ENCODE measurements around the gene SFXN5.
A peak's percentile ranks its signal among the peaks of the same experiment; 100 is the strongest.

Gene SFXN5

GRCh38 chr2:73043929-73044832 is 27.3 kb downstream of the SFXN5 start:
- DNase-seq = peak; percentile 24

GRCh38 chr2:73043276-73043675 is 28.2 kb downstream of the SFXN5 start:
- no peak for DNase-seq

GRCh38 chr2:73037947-73038585 is 33.4 kb downstream of the SFXN5 start:
- DNase-seq = no peak

- no peak for DNase-seq
Measured at GRCh38 chr2:73036766-73037165, 34.7 kb downstream of the SFXN5 start.

- DNase-seq = peak; percentile 40
Measured at GRCh38 chr2:73035899-73036711, 35.4 kb downstream of the SFXN5 start.

GRCh38 chr2:73034661-73035375 is 36.7 kb downstream of the SFXN5 start:
- DNase-seq = peak; percentile 74

- peak; percentile 30 for DNase-seq
Measured at GRCh38 chr2:73033766-73034381, 37.6 kb downstream of the SFXN5 start.

- peak; percentile 23 for DNase-seq
Measured at GRCh38 chr2:73033142-73033765, 38.3 kb downstream of the SFXN5 start.

- DNase-seq = no peak
Measured at GRCh38 chr2:73032702-73033097, 38.8 kb downstream of the SFXN5 start.

- DNase-seq = no peak
Measured at GRCh38 chr2:73031725-73032701, 39.5 kb downstream of the SFXN5 start.

- DNase-seq = no peak
Measured at GRCh38 chr2:73031095-73031678, 40.3 kb downstream of the SFXN5 start.

- no peak for DNase-seq
Measured at GRCh38 chr2:73028841-73029240, 42.7 kb downstream of the SFXN5 start.

- DNase-seq = no peak
Measured at GRCh38 chr2:73027340-73027739, 44.2 kb downstream of the SFXN5 start.

GRCh38 chr2:73023497-73023896 is 48.0 kb downstream of the SFXN5 start:
- no peak for DNase-seq

- no peak for DNase-seq
Measured at GRCh38 chr2:73022024-73022568, 49.4 kb downstream of the SFXN5 start.

GRCh38 chr2:73021371-73022010 is 50.0 kb downstream of the SFXN5 start:
- no peak for DNase-seq

GRCh38 chr2:73020657-73021370 is 50.7 kb downstream of the SFXN5 start:
- DNase-seq = no peak

GRCh38 chr2:73020306-73020656 is 51.2 kb downstream of the SFXN5 start:
- DNase-seq = no peak
